Epithelial cell of esophagus (primary cell): ENCODE measurements around the gene FAM170B.

Source experiments
- DNase-seq: peaks from one replicate; pipeline ENCODE4 v3.0.0; 2010; ENCODE audit warnings: low read depth
- H3K4me3 ChIP-seq: 2 replicates; pipeline ENCODE4 v1.5.1; 2011; ENCODE audit warnings: mild to moderate bottlenecking, low read length, control low read depth
- CTCF ChIP-seq: IDR thresholded peaks from 2 replicates; pipeline ENCODE4 v1.5.1; 2011; ENCODE audit warnings: low read depth, mild to moderate bottlenecking, low read length, control low read depth, inconsistent platforms; ENCODE audit not compliant: insufficient read depth; ENCODE audit errors: missing control alignments

Gene FAM170B

GRCh38 chr10:49151481-49151880 is 17.7 kb upstream of the FAM170B start:
- DNase-seq = no peak
- H3K4me3 ChIP-seq = no peak overlapping the region
- TF ChIP-seq CTCF = no peak

GRCh38 chr10:49151025-49151445 is 17.2 kb upstream of the FAM170B start:
- no peak for TF ChIP-seq CTCF
- no peak overlapping the region for H3K4me3 ChIP-seq
- no peak for DNase-seq

GRCh38 chr10:49150426-49150825 is 16.6 kb upstream of the FAM170B start:
- no peak for DNase-seq
- H3K4me3 ChIP-seq = no peak overlapping the region
- no peak for TF ChIP-seq CTCF

- no peak for TF ChIP-seq CTCF
- no peak for DNase-seq
- no peak overlapping the region for H3K4me3 ChIP-seq
These were observed 16.1 kb upstream of the FAM170B start for GRCh38 chr10:49149881-49150280.

GRCh38 chr10:49144058-49144720 is 10.4 kb upstream of the FAM170B start:
- H3K4me3 ChIP-seq = no peak overlapping the region
- TF ChIP-seq CTCF = no peak
- no peak for DNase-seq

- peak; percentile 13 for DNase-seq
- no peak for TF ChIP-seq CTCF
- H3K4me3 ChIP-seq = no peak overlapping the region
These were observed 9.4 kb upstream of the FAM170B start for GRCh38 chr10:49143249-49143648.

GRCh38 chr10:49141541-49142332 is 7.9 kb upstream of the FAM170B start:
- DNase-seq = no peak
- no peak for TF ChIP-seq CTCF
- H3K4me3 ChIP-seq = no peak overlapping the region
